Measurements from ENCODE around the gene ABCA2.

ABCA2 gene

DNA sequence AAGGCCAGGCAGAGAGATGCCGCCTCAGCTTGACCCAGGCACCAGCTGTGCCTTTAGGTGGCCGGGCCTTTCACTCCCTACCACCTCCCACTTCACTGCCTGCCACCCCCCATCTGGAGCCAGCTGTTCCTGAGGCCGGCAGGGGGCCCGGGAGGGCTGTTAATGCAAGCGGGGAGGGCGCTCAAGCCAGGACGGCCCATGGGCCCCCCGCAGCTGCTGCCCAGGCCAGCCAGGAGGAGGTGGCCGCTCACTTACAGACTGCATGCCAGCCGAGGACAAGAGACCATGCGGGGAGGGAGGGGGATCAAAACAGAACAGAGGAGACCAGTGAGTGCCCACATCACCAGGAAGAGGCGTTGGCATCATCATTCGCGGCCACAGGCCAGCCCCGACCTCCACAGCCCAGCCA is 4.5 kb downstream of the ABCA2 start:
- in situ Hi-C loops (cut with MboI; ENCODE audit: low sequenced_read_pairs, unreplicated experiment), result no loop called here
- DNase-seq (ENCODE audit: low spot score), result no peak
- TF ChIP-seq, protein P1, sequence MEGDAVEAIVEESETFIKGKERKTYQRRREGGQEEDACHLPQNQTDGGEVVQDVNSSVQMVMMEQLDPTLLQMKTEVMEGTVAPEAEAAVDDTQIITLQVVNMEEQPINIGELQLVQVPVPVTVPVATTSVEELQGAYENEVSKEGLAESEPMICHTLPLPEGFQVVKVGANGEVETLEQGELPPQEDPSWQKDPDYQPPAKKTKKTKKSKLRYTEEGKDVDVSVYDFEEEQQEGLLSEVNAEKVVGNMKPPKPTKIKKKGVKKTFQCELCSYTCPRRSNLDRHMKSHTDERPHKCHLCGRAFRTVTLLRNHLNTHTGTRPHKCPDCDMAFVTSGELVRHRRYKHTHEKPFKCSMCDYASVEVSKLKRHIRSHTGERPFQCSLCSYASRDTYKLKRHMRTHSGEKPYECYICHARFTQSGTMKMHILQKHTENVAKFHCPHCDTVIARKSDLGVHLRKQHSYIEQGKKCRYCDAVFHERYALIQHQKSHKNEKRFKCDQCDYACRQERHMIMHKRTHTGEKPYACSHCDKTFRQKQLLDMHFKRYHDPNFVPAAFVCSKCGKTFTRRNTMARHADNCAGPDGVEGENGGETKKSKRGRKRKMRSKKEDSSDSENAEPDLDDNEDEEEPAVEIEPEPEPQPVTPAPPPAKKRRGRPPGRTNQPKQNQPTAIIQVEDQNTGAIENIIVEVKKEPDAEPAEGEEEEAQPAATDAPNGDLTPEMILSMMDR (IDR thresholded peaks at IDR 0.05; ENCODE audit: borderline replicate concordance, control extremely low read depth, extremely low read depth, insufficient read depth, missing control alignments), result no peak

DNA sequence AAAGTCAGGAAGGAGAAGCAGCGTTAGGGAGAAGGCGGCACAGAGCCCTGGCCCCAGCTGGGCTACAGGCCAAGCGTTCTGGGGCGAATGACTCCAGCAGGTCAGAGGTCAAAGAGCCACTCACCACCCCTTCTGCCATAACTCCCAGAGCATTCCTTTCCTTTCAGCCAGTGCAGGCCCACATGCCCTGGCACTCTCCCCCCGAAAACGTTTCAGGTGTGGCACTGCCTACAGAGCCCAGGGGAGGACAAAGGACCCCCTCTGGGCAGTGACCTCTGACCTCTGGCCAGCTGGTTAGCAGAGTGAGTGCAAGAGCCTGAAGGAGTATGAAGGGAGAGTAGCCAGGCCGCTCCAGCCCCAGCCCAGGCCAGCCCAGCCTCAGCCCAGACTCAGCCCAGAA is 4.9 kb downstream of the ABCA2 start:
- in situ Hi-C loops (cut with MboI; ENCODE audit: low sequenced_read_pairs, unreplicated experiment), result no loop called here
- DNase-seq (ENCODE audit: low spot score), result no peak
- TF ChIP-seq, protein P1 (IDR thresholded peaks at IDR 0.05; ENCODE audit: borderline replicate concordance, control extremely low read depth, extremely low read depth, insufficient read depth, missing control alignments), result no peak

DNA sequence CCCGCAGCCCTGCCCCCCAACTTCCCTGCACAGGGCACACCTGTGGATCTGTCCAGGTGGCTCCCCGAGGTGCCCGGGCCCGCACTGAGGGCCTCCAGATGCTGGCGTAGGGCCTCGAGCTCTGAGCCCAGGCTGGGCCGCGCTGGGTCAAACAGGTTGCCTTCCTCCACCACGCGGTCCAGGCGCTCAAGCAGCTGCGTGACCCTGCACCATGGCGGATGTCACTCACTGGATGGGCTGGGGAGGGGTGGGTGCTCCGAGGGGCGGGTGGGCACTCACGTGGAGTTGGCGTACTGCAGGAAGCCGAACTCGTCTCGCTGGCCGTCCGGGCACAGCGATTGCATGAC is 5.4 kb downstream of the ABCA2 start:
- DNase-seq (ENCODE audit: low spot score), result no peak
- in situ Hi-C loops (cut with MboI; ENCODE audit: low sequenced_read_pairs, unreplicated experiment), result no loop called here
- TF ChIP-seq, protein P1 (IDR thresholded peaks at IDR 0.05; ENCODE audit: borderline replicate concordance, control extremely low read depth, extremely low read depth, insufficient read depth, missing control alignments), result no peak

DNA sequence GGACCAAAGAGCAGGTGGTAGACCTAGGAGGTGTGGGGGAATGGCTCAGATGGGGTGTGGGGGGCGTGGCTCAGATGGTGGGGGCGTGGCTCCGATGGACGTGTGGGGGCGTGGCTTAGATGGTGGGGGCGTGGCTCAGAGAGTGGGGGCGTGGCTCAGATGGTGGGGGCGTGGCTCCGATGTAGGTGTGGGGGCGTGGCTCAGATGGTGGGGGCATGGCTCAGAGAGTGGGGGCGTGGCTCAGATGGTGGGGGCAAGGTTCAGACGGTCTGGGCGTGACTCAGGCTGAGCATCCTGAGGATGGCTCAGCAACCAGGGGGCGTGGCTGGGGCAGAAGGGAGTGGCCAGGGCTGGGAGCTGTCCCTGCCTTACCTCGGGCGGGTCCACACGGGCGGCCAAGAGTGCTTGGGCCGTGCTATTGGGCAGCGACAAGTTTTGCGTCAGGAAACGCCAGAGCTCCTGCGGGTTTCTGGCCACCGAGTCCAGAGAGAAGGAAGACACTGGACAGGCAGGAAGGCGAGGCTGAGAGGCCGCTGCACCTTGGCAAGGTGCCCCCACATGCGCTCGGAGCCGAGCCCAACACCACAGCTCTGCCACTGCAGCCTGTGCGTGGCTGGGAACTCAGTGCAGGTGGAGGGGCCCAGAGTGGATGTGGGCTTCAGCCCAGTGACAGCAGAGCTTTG is 5.9 kb downstream of the ABCA2 start:
- in situ Hi-C loops (cut with MboI; ENCODE audit: low sequenced_read_pairs, unreplicated experiment), result no loop called here
- DNase-seq (ENCODE audit: low spot score), result peak; percentile 77
- TF ChIP-seq, protein P1 (IDR thresholded peaks at IDR 0.05; ENCODE audit: borderline replicate concordance, control extremely low read depth, extremely low read depth, insufficient read depth, missing control alignments), result no peak

DNA sequence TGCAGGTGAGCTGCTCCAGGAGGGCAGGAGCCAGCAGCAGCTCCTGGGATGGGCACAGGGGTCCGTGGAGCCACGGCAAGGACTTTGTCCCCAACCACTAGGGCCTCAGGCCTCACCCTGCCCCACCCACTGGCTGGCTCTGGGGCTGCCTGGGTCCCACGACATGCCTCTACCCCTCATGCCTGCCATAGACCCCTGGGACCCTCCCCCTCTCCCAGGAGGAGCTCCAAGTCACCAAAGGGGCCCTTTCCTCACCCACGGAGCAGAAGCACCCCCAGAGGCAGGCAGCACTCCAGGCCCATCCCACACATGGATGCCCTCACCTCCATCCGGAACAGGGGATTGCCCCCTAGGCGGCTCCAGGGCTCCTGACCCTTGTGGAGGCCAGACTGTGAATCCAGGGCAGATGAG is 6.5 kb downstream of the ABCA2 start:
- in situ Hi-C loops (cut with MboI; ENCODE audit: low sequenced_read_pairs, unreplicated experiment), result no loop called here
- no peak for DNase-seq (ENCODE audit: low spot score)
- TF ChIP-seq, protein P1 (IDR thresholded peaks at IDR 0.05; ENCODE audit: borderline replicate concordance, control extremely low read depth, extremely low read depth, insufficient read depth, missing control alignments), result no peak

DNA sequence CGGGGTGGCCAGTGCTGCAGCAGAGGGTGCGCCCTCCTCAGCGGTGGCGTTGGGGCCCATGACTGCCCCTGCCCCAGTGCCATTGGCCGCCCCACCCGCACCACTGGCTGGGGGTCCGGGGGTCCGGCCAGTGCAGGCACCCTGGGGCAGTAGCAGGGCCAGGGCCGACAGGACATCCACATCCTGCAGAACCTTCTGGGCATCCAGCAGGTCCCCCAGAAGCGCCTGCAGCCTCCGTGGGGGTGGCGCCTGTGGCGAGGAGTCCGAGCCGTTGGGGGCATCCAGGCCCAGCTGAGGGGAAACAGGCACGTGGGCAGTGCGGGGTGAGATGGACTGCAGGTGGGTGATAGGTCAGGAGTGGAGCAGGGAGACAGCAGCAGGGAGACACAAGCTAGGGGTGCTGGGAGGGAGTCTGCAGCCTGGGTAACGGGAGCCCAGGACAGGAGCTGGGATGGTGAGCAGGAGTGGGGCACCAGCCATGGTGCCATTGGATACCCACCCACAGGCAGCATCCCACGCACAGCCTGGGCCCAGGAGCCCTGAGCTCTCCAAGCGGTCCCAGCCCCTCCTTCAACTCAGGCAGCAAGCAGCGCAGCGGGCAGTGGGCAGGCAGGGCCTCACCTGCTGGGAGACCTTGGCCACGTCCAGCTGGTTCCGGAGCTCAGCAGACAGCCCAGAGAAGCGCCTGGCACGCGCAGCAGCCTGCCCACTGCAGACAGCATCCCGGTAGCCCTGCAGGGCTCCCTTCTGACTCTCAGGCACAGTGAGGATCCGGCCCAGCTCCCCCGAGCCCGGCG is 7.1 kb downstream of the ABCA2 start:
- DNase-seq (ENCODE audit: low spot score), result no peak
- in situ Hi-C loops (cut with MboI; ENCODE audit: low sequenced_read_pairs, unreplicated experiment), result no loop called here
- TF ChIP-seq, protein P1 (IDR thresholded peaks at IDR 0.05; ENCODE audit: borderline replicate concordance, control extremely low read depth, extremely low read depth, insufficient read depth, missing control alignments), result no peak
